ENCODE measurements around the gene RNF41. TPM values are rescaled to one million over a fixed set of nuclear protein-coding genes. Genes with fewer than 3 reads are reported as not detected.

Gene RNF41
- total RNA-seq, 4 donors from 2014 or later, result 50.0 to 81.6 (median 62.0) TPM

GRCh38 chr12:56178347-56178746 is 43.4 kb downstream of the RNF41 start:
- WGBS, 2 donors, result 80 to 85% methylated on average over 3 of the region's 3 CpGs

GRCh38 chr12:56172839-56173238 is 48.9 kb downstream of the RNF41 start:
- Histone ChIP-seq H3K9me3 (no peaks in the 10 kb centered on the region), H3K27ac (no peak overlapping the region), H3K27me3 (no peaks in the 10 kb centered on the region), H3K4me3 (no peak overlapping the region), H3K4me1 (no peaks in the 10 kb centered on the region), H3K36me3 (peaks cover 7 to 100% (median 43%) of the 10 kb centered on the region in 3 donors)
- 89 to 90% methylated on average over 7 of the region's 7 CpGs for WGBS, 2 donors
- no peak for DNase-seq (ENCODE audit: low spot score in 2 of 2)
- TF ChIP-seq CTCF (IDR thresholded peaks at IDR 0.05) (no peak), POLR2A (IDR thresholded peaks at IDR 0.05) (no peak), EP300 (IDR thresholded peaks at IDR 0.05) (no peak)

More at GRCh38 chr12:56178347-56178746, 43.4 kb downstream of the RNF41 start:
- TF ChIP-seq POLR2A (IDR thresholded peaks at IDR 0.05) (no peak), EP300 (IDR thresholded peaks at IDR 0.05) (no peak), CTCF (IDR thresholded peaks at IDR 0.05) (no peak)
- no peak for DNase-seq (ENCODE audit: low spot score in 2 of 2)
- H3K36me3 ChIP-seq, result peaks cover 0 to 100% (median 42%) of the 10 kb centered on the region in 3 donors
- no peak overlapping the region for H3K4me3 ChIP-seq
- no peak overlapping the region for H3K27ac ChIP-seq
- H3K27me3 ChIP-seq, result no peaks in the 10 kb centered on the region
- H3K4me1 ChIP-seq, result no peaks in the 10 kb centered on the region
- no peaks in the 10 kb centered on the region for H3K9me3 ChIP-seq

GRCh38 chr12:56169229-56169759 is 52.4 kb downstream of the RNF41 start:
- TF ChIP-seq EP300 (IDR thresholded peaks at IDR 0.05) (no peak), POLR2A (IDR thresholded peaks at IDR 0.05) (no peak), CTCF (IDR thresholded peaks at IDR 0.05) (no peak)
- no peaks in the 10 kb centered on the region for H3K4me1 ChIP-seq
- no peak overlapping the region for H3K27ac ChIP-seq
- 91 to 93% methylated on average over 11 of the region's 11 CpGs for WGBS, 2 donors
- no peak overlapping the region for H3K4me3 ChIP-seq
- H3K27me3 ChIP-seq, result no peaks in the 10 kb centered on the region
- no peaks in the 10 kb centered on the region for H3K9me3 ChIP-seq
- peaks cover 7 to 100% (median 57%) of the 10 kb centered on the region in 3 donors for H3K36me3 ChIP-seq
- no peak for DNase-seq (ENCODE audit: low spot score in 2 of 2)

- H3K4me1 ChIP-seq, result peaks cover 0 to 21% (median 15%) of the 10 kb centered on the region in 4 donors
- WGBS, 2 donors, result 29 to 52% methylated on average over 3 to 4 of the region's 4 CpGs
- peaks cover 0 to 100% (median 32%) of the 10 kb centered on the region in 3 donors for H3K36me3 ChIP-seq
- no peak for TF ChIP-seq EP300 (IDR thresholded peaks at IDR 0.05)
- no peak for TF ChIP-seq CTCF (IDR thresholded peaks at IDR 0.05)
- no peak for TF ChIP-seq POLR2A (IDR thresholded peaks at IDR 0.05)
- no peaks in the 10 kb centered on the region for H3K9me3 ChIP-seq
- H3K27me3 ChIP-seq, result no peaks in the 10 kb centered on the region
- no peak overlapping the region for H3K27ac ChIP-seq
- no peak for DNase-seq (ENCODE audit: low spot score in 2 of 2)
- H3K4me3 ChIP-seq, result no peak overlapping the region
Measured at GRCh38 chr12:56165369-56165768, 56.4 kb downstream of the RNF41 start.

GRCh38 chr12:56164345-56164729 is 57.4 kb downstream of the RNF41 start:
- Histone ChIP-seq H3K9me3 (no peaks in the 10 kb centered on the region), H3K36me3 (peaks cover 0 to 100% (median 38%) of the 10 kb centered on the region in 3 donors), H3K4me3 (no peak overlapping the region), H3K4me1 (peaks cover 0 to 31% (median 25%) of the 10 kb centered on the region in 4 donors), H3K27me3 (no peaks in the 10 kb centered on the region), H3K27ac (no peak overlapping the region)
- no peak for DNase-seq (ENCODE audit: low spot score in 2 of 2)
- WGBS, 2 donors, result 85 to 89% methylated on average over 17 of the region's 17 CpGs
- TF ChIP-seq EP300 (IDR thresholded peaks at IDR 0.05), result no peak
- TF ChIP-seq POLR2A (IDR thresholded peaks at IDR 0.05), result no peak
- no peak for TF ChIP-seq CTCF (IDR thresholded peaks at IDR 0.05)

Measured in tibial nerve (tissue), 4 donors.